ENCODE results near the gene FHAD1.

FHAD1 gene

GRCh38 chr1:15323351-15323988 is 76.4 kb downstream of the FHAD1 start:
- Histone ChIP-seq H4K8ac (ENCODE audit: low read depth, low read length) (no peak overlapping the region), H3K27ac (replicated peaks; ENCODE audit: low read length) (no peak overlapping the region), H2AK5ac (ENCODE audit: low read depth, low read length) (no peak overlapping the region), H3K9me3 (replicated peaks in 1 of 2; ENCODE audit: control insufficient read depth in 2 of 2, insufficient read depth in 1 of 2, low read depth in 1 of 2, low read length in 2 of 2) (no peaks in the 10 kb centered on the region), H3K4me3 (ENCODE audit: low read length in 2 of 2) (no peak overlapping the region), H2AFZ (ENCODE audit: low read length) (peak overlapping the region; percentile 9), H3K27me3 (ENCODE audit: control insufficient read depth in 3 of 3, insufficient read depth in 3 of 3, low read depth in 1 of 3, low read length in 3 of 3) (peaks cover 0 to 27% (median 0%) of the 10 kb centered on the region in 3 experiments), H3K4me2 (ENCODE audit: insufficient read depth, low read length, poor library complexity, severe bottlenecking) (no peak overlapping the region), H2BK5ac (ENCODE audit: low read length) (no peak overlapping the region), H3K9ac (ENCODE audit: low read depth, low read length, poor library complexity) (no peak overlapping the region), H4K91ac (ENCODE audit: low read depth, low read length, poor library complexity) (no peak overlapping the region), H2BK15ac (ENCODE audit: low read length) (no peak overlapping the region), H2BK120ac (ENCODE audit: low read depth, low read length) (no peak overlapping the region), H3K4me1 (ENCODE audit: control insufficient read depth in 2 of 2, insufficient read depth in 1 of 2, low read depth in 1 of 2, low read length in 2 of 2) (peaks cover 17 to 24% of the 10 kb centered on the region in 2 donors), H3K79me1 (ENCODE audit: low read depth, low read length) (no peaks in the 10 kb centered on the region), H2BK12ac (ENCODE audit: low read length) (no peak overlapping the region), H3K4ac (ENCODE audit: low read length) (no peak overlapping the region), H3K14ac (ENCODE audit: low read length) (no peak overlapping the region), H3K36me3 (replicated peaks in 1 of 2; ENCODE audit: control insufficient read depth in 2 of 2, insufficient read depth in 2 of 2, low read length in 2 of 2) (no peaks in the 10 kb centered on the region), H3K18ac (ENCODE audit: low read length) (no peak overlapping the region), H3K23ac (ENCODE audit: low read depth, low read length, poor library complexity) (no peak overlapping the region)
- no CpG with 5 or more reads among the region's 15 CpGs for WGBS, 2 donors (ENCODE audit: extremely low coverage in 2 of 2, insufficient read length in 2 of 2, insufficient replicate concordance in 1 of 2)
- DNase-seq (ENCODE audit: low spot score) = peak; percentile 76

- no CpG with 5 or more reads among the region's 24 CpGs for WGBS, 2 donors (ENCODE audit: extremely low coverage in 2 of 2, insufficient read length in 2 of 2, insufficient replicate concordance in 1 of 2)
Observed at GRCh38 chr1:15323989-15324868, 77.2 kb downstream of the FHAD1 start.

GRCh38 chr1:15324869-15325335 is 77.9 kb downstream of the FHAD1 start:
- H2BK12ac ChIP-seq (ENCODE audit: low read length) = no peak overlapping the region
- peak overlapping the region; percentile 15 for H2AFZ ChIP-seq (ENCODE audit: low read length)
- no peak overlapping the region for H3K23ac ChIP-seq (ENCODE audit: low read depth, low read length, poor library complexity)
- H3K27me3 ChIP-seq (ENCODE audit: control insufficient read depth in 3 of 3, insufficient read depth in 3 of 3, low read depth in 1 of 3, low read length in 3 of 3) = peaks cover 0 to 31% (median 0%) of the 10 kb centered on the region in 3 experiments
- no peak overlapping the region for H4K91ac ChIP-seq (ENCODE audit: low read depth, low read length, poor library complexity)
- no peak overlapping the region for H3K9ac ChIP-seq (ENCODE audit: low read depth, low read length, poor library complexity)
- H3K36me3 ChIP-seq (replicated peaks in 1 of 2; ENCODE audit: control insufficient read depth in 2 of 2, insufficient read depth in 2 of 2, low read length in 2 of 2) = no peaks in the 10 kb centered on the region
- no peak overlapping the region for H3K27ac ChIP-seq (replicated peaks; ENCODE audit: low read length)
- no peaks in the 10 kb centered on the region for H3K79me1 ChIP-seq (ENCODE audit: low read depth, low read length)
- no peak overlapping the region for H3K4me3 ChIP-seq (ENCODE audit: low read length in 2 of 2)
- no peak overlapping the region for H2AK5ac ChIP-seq (ENCODE audit: low read depth, low read length)
- no peak overlapping the region for H2BK120ac ChIP-seq (ENCODE audit: low read depth, low read length)
- WGBS, 2 donors (ENCODE audit: extremely low coverage in 2 of 2, insufficient read length in 2 of 2, insufficient replicate concordance in 1 of 2) = no CpG with 5 or more reads among the region's 9 CpGs
- no peaks in the 10 kb centered on the region for H3K9me3 ChIP-seq (replicated peaks in 1 of 2; ENCODE audit: control insufficient read depth in 2 of 2, insufficient read depth in 1 of 2, low read depth in 1 of 2, low read length in 2 of 2)
- peak overlapping the region; percentile 56 for H3K18ac ChIP-seq (ENCODE audit: low read length)
- no peak overlapping the region for H2BK15ac ChIP-seq (ENCODE audit: low read length)
- no peak overlapping the region for H3K4ac ChIP-seq (ENCODE audit: low read length)
- DNase-seq (ENCODE audit: low spot score) = no peak
- H3K4me2 ChIP-seq (ENCODE audit: insufficient read depth, low read length, poor library complexity, severe bottlenecking) = no peak overlapping the region
- H4K8ac ChIP-seq (ENCODE audit: low read depth, low read length) = no peak overlapping the region
- H3K4me1 ChIP-seq (ENCODE audit: control insufficient read depth in 2 of 2, insufficient read depth in 1 of 2, low read depth in 1 of 2, low read length in 2 of 2) = peaks cover 20 to 27% of the 10 kb centered on the region in 2 donors
- H2BK5ac ChIP-seq (ENCODE audit: low read length) = no peak overlapping the region
- no peak overlapping the region for H3K14ac ChIP-seq (ENCODE audit: low read length)

More at GRCh38 chr1:15323989-15324868, 77.2 kb downstream of the FHAD1 start:
- peak overlapping the region; percentile 15 for H2AFZ ChIP-seq (ENCODE audit: low read length)
- H3K36me3 ChIP-seq (replicated peaks in 1 of 2; ENCODE audit: control insufficient read depth in 2 of 2, insufficient read depth in 2 of 2, low read length in 2 of 2) = no peaks in the 10 kb centered on the region
- no peak overlapping the region for H3K27ac ChIP-seq (replicated peaks; ENCODE audit: low read length)
- DNase-seq (ENCODE audit: low spot score) = no peak
- peak overlapping the region; percentile 72 for H3K14ac ChIP-seq (ENCODE audit: low read length)
- H3K23ac ChIP-seq (ENCODE audit: low read depth, low read length, poor library complexity) = no peak overlapping the region
- no peak overlapping the region for H3K9ac ChIP-seq (ENCODE audit: low read depth, low read length, poor library complexity)
- no peaks in the 10 kb centered on the region for H3K79me1 ChIP-seq (ENCODE audit: low read depth, low read length)
- H3K4ac ChIP-seq (ENCODE audit: low read length) = no peak overlapping the region
- H2BK5ac ChIP-seq (ENCODE audit: low read length) = no peak overlapping the region
- no peak overlapping the region for H2BK15ac ChIP-seq (ENCODE audit: low read length)
- no peaks in the 10 kb centered on the region for H3K9me3 ChIP-seq (replicated peaks in 1 of 2; ENCODE audit: control insufficient read depth in 2 of 2, insufficient read depth in 1 of 2, low read depth in 1 of 2, low read length in 2 of 2)
- H2BK120ac ChIP-seq (ENCODE audit: low read depth, low read length) = no peak overlapping the region
- H3K4me3 ChIP-seq (ENCODE audit: low read length in 2 of 2) = no peak overlapping the region
- no peak overlapping the region for H4K8ac ChIP-seq (ENCODE audit: low read depth, low read length)
- H3K4me1 ChIP-seq (ENCODE audit: control insufficient read depth in 2 of 2, insufficient read depth in 1 of 2, low read depth in 1 of 2, low read length in 2 of 2) = peaks cover 20 to 27% of the 10 kb centered on the region in 2 donors
- no peak overlapping the region for H4K91ac ChIP-seq (ENCODE audit: low read depth, low read length, poor library complexity)
- peak overlapping the region; percentile 49 for H3K18ac ChIP-seq (ENCODE audit: low read length)
- no peak overlapping the region for H2BK12ac ChIP-seq (ENCODE audit: low read length)
- H2AK5ac ChIP-seq (ENCODE audit: low read depth, low read length) = no peak overlapping the region
- peaks cover 0 to 31% (median 0%) of the 10 kb centered on the region in 3 experiments for H3K27me3 ChIP-seq (ENCODE audit: control insufficient read depth in 3 of 3, insufficient read depth in 3 of 3, low read depth in 1 of 3, low read length in 3 of 3)
- H3K4me2 ChIP-seq (ENCODE audit: insufficient read depth, low read length, poor library complexity, severe bottlenecking) = no peak overlapping the region
